Endothelial cell (in vitro differentiated cells): ENCODE data around the gene SLC2A2. TPM values are rescaled to one million over a fixed set of nuclear protein-coding genes. Genes with fewer than 3 reads are reported as not detected.

Experiments used
- DNase-seq: peaks from one replicate; pipeline ENCODE4 v3.0.0; 2021; ENCODE audit warnings: low spot score
- H3K27ac Mint-ChIP-seq: one replicate; pipeline ENCODE4 v1.8.0; 2021; ENCODE audit warnings: mixed read lengths, inconsistent platforms; ENCODE audit not compliant: unreplicated experiment
- H3K27me3 Mint-ChIP-seq: one replicate; pipeline ENCODE4 v1.8.0; 2021; ENCODE audit warnings: mild to moderate bottlenecking, moderate library complexity, mixed read lengths, inconsistent platforms; ENCODE audit not compliant: unreplicated experiment
- H3K36me3 Mint-ChIP-seq: one replicate; pipeline ENCODE4 v1.8.0; 2021; ENCODE audit warnings: mild to moderate bottlenecking, low read depth, mixed read lengths, inconsistent platforms; ENCODE audit not compliant: unreplicated experiment
- H3K4me1 Mint-ChIP-seq: one replicate; pipeline ENCODE4 v1.8.0; 2021; ENCODE audit warnings: mild to moderate bottlenecking, mixed read lengths, inconsistent platforms; ENCODE audit not compliant: unreplicated experiment
- H3K4me3 Mint-ChIP-seq: one replicate; pipeline ENCODE4 v1.8.0; 2021; ENCODE audit warnings: mild to moderate bottlenecking, mixed read lengths, inconsistent platforms; ENCODE audit not compliant: unreplicated experiment
- H3K9me3 Mint-ChIP-seq: one replicate; pipeline ENCODE4 v1.8.0; 2021; ENCODE audit warnings: mixed read lengths, inconsistent platforms; ENCODE audit not compliant: unreplicated experiment
- CTCF ChIP-seq: fragments of 200-600 bp; sonication (generic); IDR thresholded peaks from one replicate; pipeline ENCODE4 v1.5.0; 2021; ENCODE audit warnings: antibody characterized with exemption; ENCODE audit not compliant: unreplicated experiment
- total RNA-seq: library from RNA; stranded (reverse); fragmentation: NEBNext Ultra II Directional; extraction: Animal tissue kit (Norgen Biotek cat#: 25700); gene quantifications from one replicate; pipeline ENCODE4 v1.2.1, GENCODE V29; 2021; ENCODE audit not compliant: unreplicated experiment

The SLC2A2 gene
- total RNA-seq, 1 donor from 2014 or later, result not detected

DNA sequence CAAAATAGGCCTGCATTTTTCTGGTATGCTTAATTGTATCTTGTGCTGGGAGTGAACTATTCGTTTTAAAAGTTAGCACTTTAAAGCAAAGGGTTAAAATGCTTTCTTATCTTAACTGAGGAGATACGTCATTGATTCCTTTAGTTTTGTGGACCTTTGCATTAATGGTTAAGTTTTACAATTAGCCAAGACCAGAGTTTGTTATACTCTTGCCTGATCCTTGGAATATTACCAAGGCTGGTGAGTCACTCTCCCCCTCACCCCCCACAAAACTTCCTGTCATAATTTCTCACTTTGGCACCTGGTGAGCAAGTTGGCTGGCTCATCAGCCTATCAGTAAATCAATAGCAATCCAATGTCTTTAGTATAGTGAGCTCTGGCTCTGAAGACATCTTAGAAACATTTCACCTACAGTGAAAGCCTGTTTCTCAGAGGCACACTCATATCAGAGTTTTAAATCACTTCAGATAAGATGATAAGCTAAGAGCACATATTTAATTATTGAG, 26.7 kb downstream of the SLC2A2 start:
- no peak for DNase-seq
- Mint-ChIP-seq H3K36me3 (no peaks in the 10 kb centered on the region), H3K27ac (no peak overlapping the region), H3K9me3 (no peaks in the 10 kb centered on the region), H3K4me1 (no peaks in the 10 kb centered on the region), H3K27me3 (no peaks in the 10 kb centered on the region), H3K4me3 (no peak overlapping the region)
- TF ChIP-seq CTCF, result no peak

- no peaks in the 10 kb centered on the region for H3K27me3 Mint-ChIP-seq
- no peak for DNase-seq
- TF ChIP-seq CTCF, result no peak
- no peaks in the 10 kb centered on the region for H3K9me3 Mint-ChIP-seq
- no peaks in the 10 kb centered on the region for H3K36me3 Mint-ChIP-seq
- H3K4me1 Mint-ChIP-seq, result no peaks in the 10 kb centered on the region
- H3K27ac Mint-ChIP-seq, result no peak overlapping the region
- H3K4me3 Mint-ChIP-seq, result no peak overlapping the region
Observed at GRCh38 chr3:170997961-170998913, 28.3 kb downstream of the SLC2A2 start.

GRCh38 chr3:170992854-170993253, 33.7 kb downstream of the SLC2A2 start:
- Mint-ChIP-seq H3K36me3 (no peaks in the 10 kb centered on the region), H3K4me1 (no peaks in the 10 kb centered on the region), H3K27ac (no peak overlapping the region), H3K27me3 (no peaks in the 10 kb centered on the region), H3K9me3 (no peaks in the 10 kb centered on the region), H3K4me3 (no peak overlapping the region)
- DNase-seq, result no peak
- TF ChIP-seq CTCF, result no peak

DNA sequence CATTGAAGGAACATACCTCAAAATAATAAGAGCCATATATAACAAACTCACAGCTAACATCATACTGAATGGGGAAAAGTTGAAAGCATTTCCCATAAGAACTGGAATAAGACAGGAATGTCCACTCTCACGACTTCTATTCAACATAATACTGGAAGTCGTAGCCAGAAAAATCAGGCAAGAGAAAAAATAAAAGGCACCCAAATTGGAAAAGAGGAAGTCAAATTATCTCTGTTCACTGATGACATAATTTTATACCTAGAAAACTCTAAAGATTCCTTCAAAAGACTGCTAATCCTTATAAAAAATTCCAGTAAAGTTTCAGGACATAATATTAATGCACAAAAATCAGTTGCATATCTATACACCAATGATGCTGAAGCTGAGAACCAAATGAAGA, 34.9 kb downstream of the SLC2A2 start:
- Mint-ChIP-seq H3K4me1 (no peaks in the 10 kb centered on the region), H3K9me3 (no peaks in the 10 kb centered on the region), H3K4me3 (no peak overlapping the region), H3K27me3 (no peaks in the 10 kb centered on the region), H3K27ac (no peak overlapping the region), H3K36me3 (no peaks in the 10 kb centered on the region)
- DNase-seq, result no peak
- no peak for TF ChIP-seq CTCF

DNA sequence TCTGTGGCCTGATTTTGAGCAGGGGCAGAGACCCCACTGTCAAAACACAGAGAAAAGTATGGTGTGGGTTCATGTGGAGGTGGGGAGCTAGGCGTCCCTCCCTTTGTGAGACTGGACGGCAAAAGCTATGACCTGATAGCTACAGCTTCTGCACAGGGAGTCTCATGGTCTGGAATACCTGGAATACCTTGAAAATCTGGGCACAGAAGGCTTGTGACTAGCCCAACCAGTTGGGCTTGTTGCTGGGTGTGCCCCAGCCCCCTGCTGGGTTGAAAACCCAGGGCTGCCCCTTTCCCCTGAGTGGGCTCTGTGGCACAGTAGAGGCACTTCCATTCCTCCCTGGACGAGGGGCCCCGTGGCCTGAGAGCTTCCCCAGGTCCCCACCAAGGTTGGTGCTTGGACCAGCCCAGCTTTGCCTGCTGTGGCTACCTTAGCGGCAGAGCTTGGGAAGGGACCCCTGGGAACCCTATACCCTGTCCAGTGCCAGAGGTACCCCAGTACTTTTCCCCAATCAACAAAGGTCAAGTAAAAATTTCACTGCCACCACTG, 37.3 kb downstream of the SLC2A2 start:
- Mint-ChIP-seq H3K27me3 (no peaks in the 10 kb centered on the region), H3K4me1 (no peaks in the 10 kb centered on the region), H3K27ac (no peak overlapping the region), H3K4me3 (no peak overlapping the region), H3K36me3 (no peaks in the 10 kb centered on the region), H3K9me3 (no peaks in the 10 kb centered on the region)
- TF ChIP-seq CTCF, result no peak
- DNase-seq, result no peak
